ENCODE measurements around the gene ZNF506.

Gene ZNF506

GRCh38 chr19:19748249-19748938, 73.2 kb downstream of the ZNF506 start:
- H3K79me2 ChIP-seq (ENCODE audit: insufficient read depth, low read length) = no peaks in the 10 kb centered on the region
- H3K4me3 ChIP-seq (ENCODE audit: low read length, poor library complexity, severe bottlenecking) = no peak overlapping the region
- H3K4me2 ChIP-seq (ENCODE audit: low read depth, low read length, poor library complexity, severe bottlenecking) = no peak overlapping the region
- H3F3A ChIP-seq (ENCODE audit: low read depth) = no peaks in the 10 kb centered on the region
- no peak overlapping the region for H3K9ac ChIP-seq (ENCODE audit: low read depth, low read length, poor library complexity, severe bottlenecking)
- peaks cover 15% of the 10 kb centered on the region; the same call in 1 of the 2 replicates for H3K9me3 ChIP-seq (ENCODE audit: insufficient read depth, low read depth, low read length)
- no peaks in the 10 kb centered on the region for H3K27me3 ChIP-seq (ENCODE audit: insufficient read depth, low read length, poor library complexity, severe bottlenecking)
- no peaks in the 10 kb centered on the region for H3K4me1 ChIP-seq (ENCODE audit: insufficient read depth, low read length, poor library complexity, severe bottlenecking)
- H4K20me1 ChIP-seq (ENCODE audit: insufficient read depth, low read length, poor library complexity, severe bottlenecking) = no peaks in the 10 kb centered on the region
- H3K36me3 ChIP-seq (ENCODE audit: insufficient read depth, low read length) = no peaks in the 10 kb centered on the region
- H2AFZ ChIP-seq (ENCODE audit: low read length) = no peak overlapping the region
- TF ChIP-seq CTCF (conservative IDR thresholded peaks at IDR 0.05; ENCODE audit: low read length) (no peak), EZH2phosphoT487 (IDR thresholded peaks at IDR 0.05; ENCODE audit: borderline replicate concordance) (no peak)
- no peaks in the 10 kb centered on the region for H3K9me2 ChIP-seq (replicated peaks; ENCODE audit: low read depth, low read length)

DNA sequence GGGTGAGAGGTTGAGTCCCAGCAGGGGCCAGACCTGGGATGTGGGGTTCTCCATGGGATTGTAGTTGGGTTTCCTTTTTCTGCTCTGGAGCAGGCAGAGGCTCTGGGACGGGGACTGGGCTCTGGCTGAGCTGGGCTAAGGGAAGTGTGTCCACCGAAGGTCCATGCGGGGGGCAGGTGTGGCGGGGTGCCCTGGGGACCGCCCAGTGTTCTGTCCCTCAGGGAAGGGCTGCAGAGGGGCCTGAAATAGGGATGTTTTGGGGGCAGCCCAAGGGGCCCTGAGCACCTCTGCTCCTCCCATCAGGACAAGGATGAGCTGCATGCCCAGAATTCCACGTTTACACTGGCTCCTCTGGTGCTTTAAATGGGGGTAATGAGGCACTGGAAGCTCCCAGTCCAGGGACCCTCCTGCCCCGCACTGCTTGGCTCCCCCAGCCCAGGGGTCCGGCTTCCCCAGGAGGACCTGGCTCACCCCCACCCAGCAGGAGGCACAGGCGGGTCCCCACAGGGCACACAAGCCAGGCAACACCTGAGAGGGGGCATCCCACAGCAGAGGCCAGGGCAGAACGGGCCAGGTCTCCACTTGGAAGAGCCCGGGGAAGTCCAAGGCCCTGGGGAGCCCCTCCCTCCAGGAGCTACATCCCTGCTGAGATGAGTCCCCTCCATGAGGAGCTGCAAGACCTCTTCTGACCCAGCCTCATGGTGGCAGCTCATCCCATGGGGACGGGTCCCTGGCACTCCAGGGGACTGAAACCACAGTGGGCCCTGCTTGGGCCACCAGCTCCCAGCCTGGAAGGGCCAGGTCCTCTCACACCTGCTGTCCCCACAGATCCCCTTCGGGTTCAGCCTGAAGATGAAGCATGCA, 74.0 kb downstream of the ZNF506 start:
- no peaks in the 10 kb centered on the region for H3F3A ChIP-seq (ENCODE audit: low read depth)
- H3K9ac ChIP-seq (ENCODE audit: low read depth, low read length, poor library complexity, severe bottlenecking) = no peak overlapping the region
- H3K4me2 ChIP-seq (ENCODE audit: low read depth, low read length, poor library complexity, severe bottlenecking) = no peak overlapping the region
- H2AFZ ChIP-seq (ENCODE audit: low read length) = no peak overlapping the region
- H3K4me1 ChIP-seq (ENCODE audit: insufficient read depth, low read length, poor library complexity, severe bottlenecking) = no peaks in the 10 kb centered on the region
- no peaks in the 10 kb centered on the region for H3K27me3 ChIP-seq (ENCODE audit: insufficient read depth, low read length, poor library complexity, severe bottlenecking)
- TF ChIP-seq CTCF (conservative IDR thresholded peaks at IDR 0.05; ENCODE audit: low read length) (no peak), EZH2phosphoT487 (IDR thresholded peaks at IDR 0.05; ENCODE audit: borderline replicate concordance) (no peak)
- H4K20me1 ChIP-seq (ENCODE audit: insufficient read depth, low read length, poor library complexity, severe bottlenecking) = no peaks in the 10 kb centered on the region
- H3K79me2 ChIP-seq (ENCODE audit: insufficient read depth, low read length) = no peaks in the 10 kb centered on the region
- peaks cover 15% of the 10 kb centered on the region; the same call in 1 of the 2 replicates for H3K9me3 ChIP-seq (ENCODE audit: insufficient read depth, low read depth, low read length)
- H3K36me3 ChIP-seq (ENCODE audit: insufficient read depth, low read length) = no peaks in the 10 kb centered on the region
- H3K4me3 ChIP-seq (ENCODE audit: low read length, poor library complexity, severe bottlenecking) = no peak overlapping the region
- H3K9me2 ChIP-seq (replicated peaks; ENCODE audit: low read depth, low read length) = no peaks in the 10 kb centered on the region

- Histone ChIP-seq H3K79me2 (ENCODE audit: insufficient read depth, low read length) (no peaks in the 10 kb centered on the region), H3K4me3 (ENCODE audit: low read length, poor library complexity, severe bottlenecking) (no peak overlapping the region), H3K9me2 (replicated peaks; ENCODE audit: low read depth, low read length) (no peaks in the 10 kb centered on the region), H3K27me3 (ENCODE audit: insufficient read depth, low read length, poor library complexity, severe bottlenecking) (no peaks in the 10 kb centered on the region), H4K20me1 (ENCODE audit: insufficient read depth, low read length, poor library complexity, severe bottlenecking) (no peaks in the 10 kb centered on the region), H3K36me3 (ENCODE audit: insufficient read depth, low read length) (no peaks in the 10 kb centered on the region), H3K4me1 (ENCODE audit: insufficient read depth, low read length, poor library complexity, severe bottlenecking) (no peaks in the 10 kb centered on the region), H3F3A (ENCODE audit: low read depth) (no peaks in the 10 kb centered on the region), H3K9me3 (ENCODE audit: insufficient read depth, low read depth, low read length) (peaks cover 15% of the 10 kb centered on the region; the same call in 1 of the 2 replicates), H2AFZ (ENCODE audit: low read length) (no peak overlapping the region), H3K4me2 (ENCODE audit: low read depth, low read length, poor library complexity, severe bottlenecking) (no peak overlapping the region), H3K9ac (ENCODE audit: low read depth, low read length, poor library complexity, severe bottlenecking) (no peak overlapping the region)
- TF ChIP-seq EZH2phosphoT487 (IDR thresholded peaks at IDR 0.05; ENCODE audit: borderline replicate concordance) (no peak), CTCF (conservative IDR thresholded peaks at IDR 0.05; ENCODE audit: low read length) (no peak)
These were observed 75.0 kb downstream of the ZNF506 start for GRCh38 chr19:19746286-19747213.
